ENCODE measurements around the gene CPN1.

DNA sequence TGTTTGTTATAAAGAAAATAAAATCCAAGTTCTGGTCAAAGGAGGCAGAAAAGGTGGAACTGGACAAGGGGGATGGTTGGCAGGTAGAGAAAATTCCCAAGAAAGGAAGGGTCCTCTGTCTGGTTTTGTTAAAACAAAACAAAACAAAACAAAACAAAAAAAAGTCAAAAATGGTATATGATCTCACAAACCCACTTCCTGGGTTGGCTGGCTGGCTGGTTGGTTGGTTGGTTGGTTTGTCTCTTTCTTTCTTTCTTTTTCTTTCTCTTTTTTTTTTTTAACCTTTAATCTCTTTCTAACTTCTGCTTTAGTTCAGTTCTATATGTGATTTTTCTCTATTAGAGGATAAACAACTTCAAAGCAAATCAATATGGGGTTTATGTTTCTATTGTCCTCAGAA is 41.1 kb upstream of the CPN1 start:
- TF ChIP-seq, protein P1, sequence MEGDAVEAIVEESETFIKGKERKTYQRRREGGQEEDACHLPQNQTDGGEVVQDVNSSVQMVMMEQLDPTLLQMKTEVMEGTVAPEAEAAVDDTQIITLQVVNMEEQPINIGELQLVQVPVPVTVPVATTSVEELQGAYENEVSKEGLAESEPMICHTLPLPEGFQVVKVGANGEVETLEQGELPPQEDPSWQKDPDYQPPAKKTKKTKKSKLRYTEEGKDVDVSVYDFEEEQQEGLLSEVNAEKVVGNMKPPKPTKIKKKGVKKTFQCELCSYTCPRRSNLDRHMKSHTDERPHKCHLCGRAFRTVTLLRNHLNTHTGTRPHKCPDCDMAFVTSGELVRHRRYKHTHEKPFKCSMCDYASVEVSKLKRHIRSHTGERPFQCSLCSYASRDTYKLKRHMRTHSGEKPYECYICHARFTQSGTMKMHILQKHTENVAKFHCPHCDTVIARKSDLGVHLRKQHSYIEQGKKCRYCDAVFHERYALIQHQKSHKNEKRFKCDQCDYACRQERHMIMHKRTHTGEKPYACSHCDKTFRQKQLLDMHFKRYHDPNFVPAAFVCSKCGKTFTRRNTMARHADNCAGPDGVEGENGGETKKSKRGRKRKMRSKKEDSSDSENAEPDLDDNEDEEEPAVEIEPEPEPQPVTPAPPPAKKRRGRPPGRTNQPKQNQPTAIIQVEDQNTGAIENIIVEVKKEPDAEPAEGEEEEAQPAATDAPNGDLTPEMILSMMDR (IDR thresholded peaks at IDR 0.05; ENCODE audit: low read length) = no peak
- TF ChIP-seq EZH2phosphoT487 (IDR thresholded peaks at IDR 0.05; ENCODE audit: low read length) = no peak
- no peak for TF ChIP-seq EZH2 (optimal IDR thresholded peaks at IDR 0.05; ENCODE audit: low read depth, low read length)
